Stimulated activated CD8-positive, alpha-beta memory T cell treated with anti-CD3 and anti-CD28 coated beads, Interleukin-15, amount 100 ng/mL, for 1 hour (primary cell): ENCODE measurements around the gene TTC23.
A peak's percentile ranks its signal among the peaks of the same experiment; 100 is the strongest.

Experiments
- DNase-seq: peaks from one replicate; pipeline ENCODE4 v3.0.0-alpha.2; 2020; ENCODE audit warnings: low read depth

Gene TTC23

GRCh38 chr15:99101501-99101900 lies 147.9 kb downstream of the TTC23 start:
- no peak for DNase-seq

- peak; percentile 12 for DNase-seq
Observed at GRCh38 chr15:99100245-99101173, 148.9 kb downstream of the TTC23 start.

GRCh38 chr15:99099661-99100060 lies 149.7 kb downstream of the TTC23 start:
- DNase-seq: no peak

- no peak for DNase-seq
Observed at GRCh38 chr15:99098991-99099390, 150.4 kb downstream of the TTC23 start.

- DNase-seq: no peak
Observed at GRCh38 chr15:99098426-99098825, 151.0 kb downstream of the TTC23 start.

- no peak for DNase-seq
Observed at GRCh38 chr15:99097441-99098410, 151.7 kb downstream of the TTC23 start.

- no peak for DNase-seq
Observed at GRCh38 chr15:99096894-99097426, 152.4 kb downstream of the TTC23 start.

- no peak for DNase-seq
Observed at GRCh38 chr15:99096173-99096893, 153.0 kb downstream of the TTC23 start.

- DNase-seq: no peak
Observed at GRCh38 chr15:99095626-99096025, 153.8 kb downstream of the TTC23 start.

- DNase-seq: no peak
Observed at GRCh38 chr15:99092554-99093172, 156.7 kb downstream of the TTC23 start.

GRCh38 chr15:99090938-99091337 lies 158.4 kb downstream of the TTC23 start:
- no peak for DNase-seq

- no peak for DNase-seq
Observed at GRCh38 chr15:99090011-99090699, 159.2 kb downstream of the TTC23 start.

- DNase-seq: no peak
Observed at GRCh38 chr15:99087405-99087943, 161.9 kb downstream of the TTC23 start.

- DNase-seq: no peak
Observed at GRCh38 chr15:99086327-99086667, 163.1 kb downstream of the TTC23 start.
